KMS-11 (cell line): ENCODE measurements around the gene ADAMTS17.

ENCODE experiments used
- H2AFZ ChIP-seq: fragments of 200-600 bp; sonication (generic); 2 replicates; pipeline ENCODE4 v1.6.1; 2016; ENCODE audit warnings: antibody characterized with exemption, mixed run types, low read depth
- H3K27ac ChIP-seq: fragments of 200-600 bp; sonication (generic); 2 replicates; pipeline ENCODE4 v1.6.1; 2016; ENCODE audit warnings: mild to moderate bottlenecking, mixed run types
- H3K27me3 ChIP-seq: fragments of 200-600 bp; sonication (generic); 2 replicates; pipeline ENCODE4 v1.6.1; 2017; ENCODE audit warnings: mild to moderate bottlenecking, low read depth, mixed run types, moderate library complexity; ENCODE audit not compliant: insufficient read depth
- H3K36me3 ChIP-seq: fragments of 200-600 bp; sonication (generic); 2 replicates; pipeline ENCODE4 v1.6.1; 2017; ENCODE audit warnings: mild to moderate bottlenecking, mixed run types; ENCODE audit not compliant: insufficient read depth
- H3K4me1 ChIP-seq: fragments of 200-600 bp; sonication (generic); 2 replicates; pipeline ENCODE4 v1.6.1; 2016; ENCODE audit warnings: mild to moderate bottlenecking, low read depth, mixed run types; ENCODE audit not compliant: poor library complexity, severe bottlenecking
- H3K4me2 ChIP-seq: fragments of 200-600 bp; sonication (generic); 2 replicates; pipeline ENCODE4 v1.7.0; 2016; ENCODE audit warnings: mild to moderate bottlenecking, mixed run types
- H3K4me3 ChIP-seq: fragments of 200-600 bp; sonication (generic); IDR thresholded peaks from 2 replicates; pipeline ENCODE4 v1.6.1; 2017; ENCODE audit warnings: low read depth, low read length, mixed read lengths; ENCODE audit not compliant: insufficient read depth
- H3K79me2 ChIP-seq: fragments of 200-600 bp; sonication (generic); 2 replicates; pipeline ENCODE4 v1.6.1; 2016; ENCODE audit warnings: low read depth, mixed run types; ENCODE audit not compliant: insufficient read depth
- H3K9ac ChIP-seq: fragments of 200-600 bp; sonication (generic); 2 replicates; pipeline ENCODE4 v1.6.1; 2016; ENCODE audit warnings: mild to moderate bottlenecking, mixed run types
- H4K20me1 ChIP-seq: fragments of 200-600 bp; sonication (generic); 2 replicates; pipeline ENCODE4 v1.6.1; 2016; ENCODE audit warnings: mild to moderate bottlenecking, mixed run types; ENCODE audit not compliant: insufficient read depth
- TF ChIP-seq, protein P1 (sequence below): fragments of 200-600 bp; sonication (generic); conservative IDR thresholded peaks from 2 replicates; pipeline ENCODE4 v1.6.1; 2017; ENCODE audit warnings: low read depth, mild to moderate bottlenecking, antibody characterized with exemption, low read length, moderate library complexity, mixed read lengths

The ADAMTS17 gene

DNA sequence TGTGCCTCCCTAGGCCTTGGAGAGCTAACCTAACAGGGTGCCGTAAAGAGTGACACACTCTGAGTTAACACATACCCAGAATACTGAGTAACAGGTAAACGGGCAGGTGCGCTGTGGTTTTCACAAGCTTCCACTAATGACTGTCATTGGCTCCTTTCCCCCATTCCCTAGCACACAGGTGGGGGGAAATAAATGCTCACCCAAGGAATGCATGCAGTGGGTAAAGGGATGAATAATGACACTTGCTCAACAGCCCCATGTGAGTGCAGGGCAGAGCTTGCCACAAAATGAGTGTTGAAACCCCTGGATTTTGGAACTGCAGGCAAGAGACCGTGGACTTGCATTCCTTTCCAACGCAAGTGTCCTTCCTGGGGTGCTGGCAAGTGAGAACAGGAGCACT, 57.6 kb downstream of the ADAMTS17 start:
- H3K36me3 ChIP-seq, result no peaks in the 10 kb centered on the region
- TF ChIP-seq, protein P1, sequence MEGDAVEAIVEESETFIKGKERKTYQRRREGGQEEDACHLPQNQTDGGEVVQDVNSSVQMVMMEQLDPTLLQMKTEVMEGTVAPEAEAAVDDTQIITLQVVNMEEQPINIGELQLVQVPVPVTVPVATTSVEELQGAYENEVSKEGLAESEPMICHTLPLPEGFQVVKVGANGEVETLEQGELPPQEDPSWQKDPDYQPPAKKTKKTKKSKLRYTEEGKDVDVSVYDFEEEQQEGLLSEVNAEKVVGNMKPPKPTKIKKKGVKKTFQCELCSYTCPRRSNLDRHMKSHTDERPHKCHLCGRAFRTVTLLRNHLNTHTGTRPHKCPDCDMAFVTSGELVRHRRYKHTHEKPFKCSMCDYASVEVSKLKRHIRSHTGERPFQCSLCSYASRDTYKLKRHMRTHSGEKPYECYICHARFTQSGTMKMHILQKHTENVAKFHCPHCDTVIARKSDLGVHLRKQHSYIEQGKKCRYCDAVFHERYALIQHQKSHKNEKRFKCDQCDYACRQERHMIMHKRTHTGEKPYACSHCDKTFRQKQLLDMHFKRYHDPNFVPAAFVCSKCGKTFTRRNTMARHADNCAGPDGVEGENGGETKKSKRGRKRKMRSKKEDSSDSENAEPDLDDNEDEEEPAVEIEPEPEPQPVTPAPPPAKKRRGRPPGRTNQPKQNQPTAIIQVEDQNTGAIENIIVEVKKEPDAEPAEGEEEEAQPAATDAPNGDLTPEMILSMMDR, result no peak
- H3K4me3 ChIP-seq, result no peak overlapping the region
- H2AFZ ChIP-seq, result no peak overlapping the region
- H4K20me1 ChIP-seq, result no peaks in the 10 kb centered on the region
- no peak overlapping the region for H3K27ac ChIP-seq
- no peak overlapping the region for H3K9ac ChIP-seq
- no peaks in the 10 kb centered on the region for H3K79me2 ChIP-seq
- H3K27me3 ChIP-seq, result no peaks in the 10 kb centered on the region
- no peak overlapping the region for H3K4me2 ChIP-seq
- H3K4me1 ChIP-seq, result no peaks in the 10 kb centered on the region

DNA sequence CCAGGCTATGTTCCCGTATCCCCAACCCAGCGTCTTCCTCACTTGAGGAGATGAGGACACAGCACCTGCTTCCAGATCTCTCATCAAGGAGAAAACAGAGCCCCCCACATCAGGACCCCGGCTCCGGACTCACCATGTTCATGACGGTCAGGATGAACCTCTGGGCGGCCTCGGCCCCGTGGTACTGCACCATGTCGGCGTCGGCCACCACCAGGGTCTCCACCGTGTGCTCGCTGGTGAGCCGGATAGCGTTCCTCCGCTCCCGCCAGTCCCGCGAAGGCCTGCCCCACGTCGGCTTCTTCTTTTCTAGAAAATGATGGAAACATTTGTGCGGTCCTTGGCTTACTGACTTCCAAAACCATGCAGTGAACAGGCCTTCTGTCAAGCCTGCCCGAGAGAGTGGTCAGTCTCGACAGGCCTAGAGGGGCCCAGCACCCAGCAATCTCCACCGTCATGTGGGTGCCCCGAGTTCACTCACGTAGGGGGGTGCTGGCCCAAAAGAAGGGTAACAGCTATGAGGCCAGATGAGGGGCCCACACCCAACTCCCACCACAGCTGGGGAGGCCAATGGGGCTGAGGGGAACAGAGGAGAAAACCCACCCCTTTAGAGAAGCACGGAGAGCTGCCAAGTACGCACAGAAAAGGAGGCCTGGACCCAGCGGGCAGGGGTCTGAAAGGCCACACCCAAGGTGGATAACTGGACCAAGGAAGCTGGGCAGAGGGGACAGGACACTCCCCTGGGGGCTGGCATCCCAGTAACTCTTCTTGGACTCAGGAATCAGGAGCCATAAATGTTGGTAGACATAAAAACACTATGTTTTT, 60.5 kb downstream of the ADAMTS17 start:
- H2AFZ ChIP-seq, result no peak overlapping the region
- no peaks in the 10 kb centered on the region for H4K20me1 ChIP-seq
- H3K27ac ChIP-seq, result no peak overlapping the region
- H3K4me1 ChIP-seq, result no peaks in the 10 kb centered on the region
- H3K9ac ChIP-seq, result no peak overlapping the region
- no peak overlapping the region for H3K4me3 ChIP-seq
- no peaks in the 10 kb centered on the region for H3K79me2 ChIP-seq
- TF ChIP-seq, protein P1, result no peak
- no peaks in the 10 kb centered on the region for H3K36me3 ChIP-seq
- H3K4me2 ChIP-seq, result no peak overlapping the region
- H3K27me3 ChIP-seq, result no peaks in the 10 kb centered on the region

DNA sequence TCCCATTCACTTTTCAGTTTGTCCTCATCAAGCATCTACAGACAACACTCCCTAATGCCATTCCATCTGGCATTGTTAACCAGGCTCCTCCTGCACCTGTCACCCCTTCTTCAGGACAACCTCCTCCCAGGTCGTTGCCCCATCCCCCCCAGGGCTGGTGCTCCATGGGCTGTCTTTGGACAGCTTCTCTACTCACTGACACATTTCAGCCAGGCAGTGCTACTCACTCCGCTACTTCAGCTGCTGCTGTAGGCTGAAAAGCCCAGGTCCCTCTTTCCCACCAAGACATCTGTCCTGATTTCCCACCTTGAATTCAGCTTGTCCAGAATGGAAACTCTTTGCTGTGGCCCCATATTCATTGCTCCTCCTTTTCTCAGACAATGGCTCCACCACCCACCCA, 61.9 kb downstream of the ADAMTS17 start:
- no peak overlapping the region for H3K4me3 ChIP-seq
- H2AFZ ChIP-seq, result no peak overlapping the region
- no peaks in the 10 kb centered on the region for H3K36me3 ChIP-seq
- H4K20me1 ChIP-seq, result no peaks in the 10 kb centered on the region
- no peaks in the 10 kb centered on the region for H3K27me3 ChIP-seq
- no peak overlapping the region for H3K27ac ChIP-seq
- H3K9ac ChIP-seq, result no peak overlapping the region
- no peaks in the 10 kb centered on the region for H3K79me2 ChIP-seq
- TF ChIP-seq, protein P1, result no peak
- H3K4me2 ChIP-seq, result no peak overlapping the region
- H3K4me1 ChIP-seq, result no peaks in the 10 kb centered on the region

DNA sequence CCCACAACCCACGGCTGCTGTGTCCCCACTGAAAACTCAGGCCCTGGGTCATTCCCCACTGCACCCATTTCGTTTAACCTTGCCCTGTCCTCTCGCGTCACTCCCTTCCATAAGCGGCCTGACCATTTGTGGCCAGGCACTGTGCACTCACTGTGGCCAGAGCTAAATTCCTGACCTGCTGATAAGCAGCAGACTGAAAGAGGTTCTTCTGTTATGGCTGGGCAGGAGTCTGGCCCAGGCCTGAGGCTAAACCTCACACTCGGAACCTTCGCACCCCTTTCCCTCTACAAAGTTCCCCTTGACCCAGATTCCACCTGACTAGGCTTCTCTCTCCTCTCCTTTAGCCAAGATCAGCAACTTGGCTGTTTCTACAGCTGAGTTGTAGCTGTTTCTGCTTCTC, 62.3 kb downstream of the ADAMTS17 start:
- H3K36me3 ChIP-seq, result no peaks in the 10 kb centered on the region
- H4K20me1 ChIP-seq, result no peaks in the 10 kb centered on the region
- TF ChIP-seq, protein P1, result no peak
- H3K27me3 ChIP-seq, result no peaks in the 10 kb centered on the region
- no peaks in the 10 kb centered on the region for H3K79me2 ChIP-seq
- H3K4me3 ChIP-seq, result no peak overlapping the region
- no peak overlapping the region for H3K4me2 ChIP-seq
- H3K27ac ChIP-seq, result no peak overlapping the region
- no peaks in the 10 kb centered on the region for H3K4me1 ChIP-seq
- no peak overlapping the region for H3K9ac ChIP-seq
- no peak overlapping the region for H2AFZ ChIP-seq
